DND-41 (cell line): ENCODE data around the gene ST6GALNAC4.

ENCODE experiments used
- CTCF ChIP-seq: IDR thresholded peaks from 2 replicates; pipeline ENCODE4 v1.5.1; 2012; ENCODE audit warnings: borderline replicate concordance, low read length, moderate library complexity, mild to moderate bottlenecking; ENCODE audit not compliant: poor library complexity, severe bottlenecking; ENCODE audit errors: extremely low read depth
- EZH2 ChIP-seq: IDR thresholded peaks from 3 replicates; pipeline ENCODE4 v1.6.1; 2012; ENCODE audit warnings: borderline replicate concordance, low read depth, mild to moderate bottlenecking, moderate library complexity, low read length, inconsistent platforms; ENCODE audit not compliant: severe bottlenecking

GRCh38 chr9:127927201-127927987 lies 10.6 kb upstream of the ST6GALNAC4 start:
- TF ChIP-seq CTCF (no peak), EZH2 (no peak)
